AG10803 (cell line): ENCODE results near the gene PSTPIP1.

Experiments used
- DNase-seq: peaks from one replicate; pipeline ENCODE4 v3.0.0; 2010; ENCODE audit warnings: low read depth
- H3K4me3 ChIP-seq: 2 replicates; pipeline ENCODE4 v1.5.1; 2011; ENCODE audit warnings: mild to moderate bottlenecking, low read length, control low read depth
- CTCF ChIP-seq: conservative IDR thresholded peaks from 2 replicates; pipeline ENCODE4 v1.5.1; 2011; ENCODE audit warnings: mild to moderate bottlenecking, low read length, control low read depth, inconsistent platforms

PSTPIP1 gene

GRCh38 chr15:77028451-77029165 is 33.7 kb downstream of the PSTPIP1 start:
- no peak for DNase-seq
- no peak for TF ChIP-seq CTCF
- no peak overlapping the region for H3K4me3 ChIP-seq

GRCh38 chr15:77029166-77030047 is 34.5 kb downstream of the PSTPIP1 start:
- DNase-seq = no peak
- no peak for TF ChIP-seq CTCF
- H3K4me3 ChIP-seq = no peak overlapping the region

DNA sequence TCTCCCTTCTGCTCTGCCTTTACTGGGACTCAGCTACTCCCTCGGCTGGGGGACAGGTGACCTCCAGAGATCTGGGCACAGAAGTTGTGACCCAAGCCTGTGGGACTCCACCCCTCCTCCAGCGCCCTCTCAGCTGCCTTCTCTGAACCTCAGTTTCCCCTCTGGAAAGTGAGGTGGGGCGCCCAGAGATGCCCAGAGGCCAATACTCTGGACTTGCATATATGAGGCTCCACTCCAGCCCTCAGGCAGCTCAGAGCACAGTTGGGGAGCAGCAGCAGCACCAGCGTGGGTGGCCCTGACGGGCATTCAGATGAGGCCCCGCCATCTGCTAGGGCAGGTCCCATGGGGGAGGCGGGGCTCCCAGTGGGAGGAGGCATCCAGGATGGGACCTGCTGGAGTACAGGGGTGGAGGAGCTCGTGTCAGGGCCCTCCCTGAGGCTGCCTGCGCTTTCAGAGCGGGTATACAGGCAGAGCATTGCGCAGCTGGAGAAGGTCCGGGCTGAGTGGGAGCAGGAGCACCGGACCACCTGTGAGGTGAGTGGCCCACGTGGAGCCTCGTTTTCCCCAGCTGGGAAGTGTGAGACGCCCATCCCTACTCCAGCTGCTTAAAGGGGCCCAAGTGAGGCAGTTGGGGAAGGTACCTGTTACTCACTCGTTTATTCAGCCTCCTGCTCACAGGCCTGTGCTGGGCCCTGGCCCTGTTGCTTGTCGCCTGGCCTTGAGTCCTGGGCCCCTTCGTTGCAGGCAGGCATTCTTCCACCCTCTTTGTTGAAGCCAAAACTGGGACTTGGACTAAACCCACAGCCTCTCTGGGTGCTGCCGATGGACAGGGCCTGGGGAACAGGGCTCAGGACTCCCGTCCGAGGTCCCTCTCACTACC is 35.4 kb downstream of the PSTPIP1 start:
- no peak overlapping the region for H3K4me3 ChIP-seq
- no peak for TF ChIP-seq CTCF
- no peak for DNase-seq

GRCh38 chr15:77030928-77031375 is 36.0 kb downstream of the PSTPIP1 start:
- TF ChIP-seq CTCF = no peak
- no peak for DNase-seq
- H3K4me3 ChIP-seq = no peak overlapping the region

- TF ChIP-seq CTCF = no peak
- no peak overlapping the region for H3K4me3 ChIP-seq
- no peak for DNase-seq
These were observed 36.6 kb downstream of the PSTPIP1 start for GRCh38 chr15:77031376-77032050.

- no peak overlapping the region for H3K4me3 ChIP-seq
- DNase-seq = no peak
- TF ChIP-seq CTCF = no peak
These were observed 37.2 kb downstream of the PSTPIP1 start for GRCh38 chr15:77032052-77032646.
